NCI-H510A treated with DMSO at 0.1 percent for 48 hours (cell line): ENCODE data around the gene FOXS1.
A peak's percentile ranks its signal among the peaks of the same experiment; 100 is the strongest.
"Not testable (repeated sequence)": the region's sequence is repeated elsewhere in the genome, so short reads cannot be mapped to it uniquely, and the experiment has no call there.

ENCODE experiments used
- DNase-seq: peaks from one replicate; lab custom pipeline; 2025; lab: John Stamatoyannopoulos, UW

Gene FOXS1

GRCh38 chr20:31839782-31840487 lies 5.5 kb downstream of the FOXS1 start:
- no peak for DNase-seq

- no peak for DNase-seq
Observed at GRCh38 chr20:31838646-31839292, 6.6 kb downstream of the FOXS1 start.

GRCh38 chr20:31837896-31838397 lies 7.5 kb downstream of the FOXS1 start:
- no peak for DNase-seq

GRCh38 chr20:31836853-31837608 lies 8.4 kb downstream of the FOXS1 start:
- DNase-seq: no peak

- DNase-seq: no peak
Observed at GRCh38 chr20:31835977-31836852, 9.2 kb downstream of the FOXS1 start.

GRCh38 chr20:31835554-31835953 lies 9.8 kb downstream of the FOXS1 start:
- DNase-seq: no peak

GRCh38 chr20:31833931-31834521 lies 11.4 kb downstream of the FOXS1 start:
- no peak for DNase-seq

GRCh38 chr20:31833130-31833930 lies 12.1 kb downstream of the FOXS1 start:
- peak; percentile 5 for DNase-seq

GRCh38 chr20:31831771-31832306 lies 13.6 kb downstream of the FOXS1 start:
- DNase-seq: no peak

GRCh38 chr20:31831211-31831610 lies 14.2 kb downstream of the FOXS1 start:
- no peak for DNase-seq

- DNase-seq: no peak
Observed at GRCh38 chr20:31830406-31830981, 14.9 kb downstream of the FOXS1 start.

- no peak for DNase-seq
Observed at GRCh38 chr20:31829731-31830130, 15.7 kb downstream of the FOXS1 start.

GRCh38 chr20:31828016-31828415 lies 17.4 kb downstream of the FOXS1 start:
- not testable (repeated sequence) for DNase-seq

GRCh38 chr20:31827059-31827458 lies 18.3 kb downstream of the FOXS1 start:
- no peak for DNase-seq

- DNase-seq: no peak
Observed at GRCh38 chr20:31826074-31826473, 19.3 kb downstream of the FOXS1 start.

- no peak for DNase-seq
Observed at GRCh38 chr20:31824554-31825313, 20.7 kb downstream of the FOXS1 start.

GRCh38 chr20:31824125-31824485 lies 21.3 kb downstream of the FOXS1 start:
- no peak for DNase-seq

GRCh38 chr20:31823360-31824124 lies 21.9 kb downstream of the FOXS1 start:
- DNase-seq: no peak
